ENCODE measurements around the gene MRPL18.
"Not testable (repeated sequence)": the region's sequence is repeated elsewhere in the genome, so short reads cannot be mapped to it uniquely, and the experiment has no call there.

The MRPL18 gene

GRCh38 chr6:159777240-159777904 is 12.9 kb upstream of the MRPL18 start:
- DNase-seq: no peak

DNA sequence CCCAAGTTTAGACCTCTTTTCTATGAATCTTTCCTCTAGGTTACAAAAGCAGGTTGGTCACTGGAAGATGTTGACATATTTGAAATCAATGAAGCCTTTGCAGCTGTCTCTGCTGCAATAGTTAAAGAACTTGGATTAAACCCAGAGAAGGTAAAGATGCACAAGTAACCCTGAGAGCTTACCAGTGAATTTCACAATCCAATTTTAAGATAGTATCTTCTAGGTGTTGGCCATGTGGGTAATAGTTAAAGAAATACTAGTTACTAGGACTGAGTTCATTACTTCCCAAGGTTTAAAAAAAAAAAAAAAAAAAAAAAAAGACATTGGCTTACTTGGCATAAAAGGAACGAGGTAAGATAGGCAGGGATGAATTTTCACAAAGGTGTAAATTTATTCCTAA is 12.1 kb upstream of the MRPL18 start:
- no peak for DNase-seq

DNA sequence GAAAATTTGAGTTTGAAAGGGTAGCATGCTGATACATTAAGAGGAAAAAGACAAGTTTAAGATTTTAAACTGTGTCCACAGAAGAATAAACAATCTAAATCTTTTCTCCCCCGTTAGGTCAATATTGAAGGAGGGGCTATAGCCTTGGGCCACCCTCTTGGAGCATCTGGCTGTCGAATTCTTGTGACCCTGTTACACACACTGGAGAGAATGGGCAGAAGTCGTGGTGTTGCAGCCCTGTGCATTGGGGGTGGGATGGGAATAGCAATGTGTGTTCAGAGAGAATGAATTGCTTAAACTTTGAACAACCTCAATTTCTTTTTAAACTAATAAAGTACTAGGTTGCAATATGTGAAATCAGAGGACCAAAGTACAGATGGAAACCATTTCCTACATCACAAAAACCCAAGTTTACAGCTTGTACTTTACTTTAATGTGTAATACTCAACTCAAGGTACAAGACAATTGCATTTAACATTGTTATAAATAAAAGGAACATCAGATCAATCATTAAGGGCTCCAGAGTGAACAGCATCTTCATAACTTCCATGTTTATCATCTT is 11.6 kb upstream of the MRPL18 start:
- no peak for DNase-seq

DNA sequence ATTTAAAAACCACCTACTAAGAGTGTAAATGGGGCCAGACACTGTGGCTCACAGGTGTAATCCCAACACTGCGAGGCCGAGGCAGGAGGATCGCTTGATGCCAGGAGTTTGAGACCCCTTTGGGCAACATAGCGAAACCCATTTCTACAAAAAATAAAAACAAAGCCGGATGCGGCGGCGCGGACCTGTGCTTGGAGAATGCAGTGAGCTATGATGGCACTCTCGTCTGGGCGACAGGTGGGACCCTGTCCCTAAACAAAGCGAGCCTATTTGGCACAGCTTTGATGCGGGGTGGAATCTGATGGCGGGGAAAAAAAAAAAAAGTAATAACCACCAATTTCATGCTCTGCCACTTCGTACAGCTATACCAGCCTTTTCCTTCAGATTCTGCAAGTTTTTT is 2.0 kb upstream of the MRPL18 start:
- no peak for DNase-seq

DNA sequence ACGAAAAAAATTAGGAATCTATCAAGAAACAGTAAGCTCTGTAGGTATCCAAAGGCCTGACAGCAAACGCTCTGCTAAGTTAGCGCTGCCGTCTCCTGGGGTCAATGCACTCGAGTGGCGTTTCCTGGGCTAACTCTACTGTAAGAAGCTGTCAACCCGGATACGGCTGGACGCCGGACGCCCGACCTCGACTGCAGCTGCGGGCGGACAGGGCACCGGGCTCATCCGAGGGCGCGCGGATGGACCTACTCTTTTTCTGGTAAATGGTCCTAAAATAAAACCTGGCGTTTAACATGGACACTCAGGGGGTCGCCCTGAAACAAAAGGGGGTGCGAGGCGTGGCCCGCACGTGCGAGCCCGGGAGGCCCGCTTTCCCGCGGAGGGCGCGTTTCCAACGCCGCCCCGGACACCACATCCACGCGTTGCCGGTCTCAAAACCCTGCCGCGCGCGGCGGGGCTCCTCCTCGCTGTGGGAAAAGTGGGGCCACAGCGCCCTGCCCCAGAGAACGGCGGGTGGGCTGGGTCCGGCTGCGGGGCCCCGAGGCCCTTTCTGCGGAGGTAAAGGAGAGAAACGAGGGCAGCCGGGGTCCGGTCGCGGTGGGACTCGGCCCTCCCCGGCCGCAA is 1.4 kb upstream of the MRPL18 start:
- DNase-seq: no peak

- DNase-seq: peak; percentile 99
These were observed 704 bp upstream of the MRPL18 start, which contains the start of gene TCP1 for GRCh38 chr6:159789377-159790148. Gene TCP1 (minus strand): TSS chr6:159789602. CDS start chr6:159789468, 134 bp downstream.

DNA sequence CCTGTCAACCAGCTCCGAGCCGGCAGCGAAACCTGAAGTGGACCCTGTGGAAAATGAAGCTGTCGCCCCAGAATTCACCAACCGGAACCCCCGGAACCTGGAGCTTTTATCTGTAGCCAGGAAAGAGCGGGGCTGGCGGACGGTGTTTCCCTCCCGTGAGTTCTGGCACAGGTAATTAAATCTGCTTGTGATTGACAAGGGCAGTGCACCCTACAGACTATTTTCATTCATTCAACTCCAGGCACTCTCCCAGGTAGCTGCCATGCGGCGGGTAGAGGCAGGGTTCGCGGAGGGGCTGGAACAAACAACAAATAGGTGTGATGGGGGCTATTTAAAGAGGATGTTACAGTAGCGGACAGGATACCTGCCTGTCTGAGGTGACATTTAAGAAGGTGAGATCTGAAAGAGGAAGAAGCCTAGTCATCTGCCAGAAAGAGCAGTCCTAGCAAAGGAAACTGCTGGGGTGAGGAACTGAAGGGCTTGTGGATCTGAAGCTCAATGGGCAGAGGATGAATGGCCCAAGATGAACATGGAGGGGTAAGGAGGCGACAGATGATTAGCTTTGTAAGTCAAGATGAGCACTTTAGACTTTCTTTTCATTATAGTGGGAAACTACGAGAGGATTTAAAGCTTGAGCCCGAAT is 810 bp downstream of the MRPL18 start:
- no peak for DNase-seq

GRCh38 chr6:159794976-159795375 is 4.7 kb downstream of the MRPL18 start:
- DNase-seq: not testable (repeated sequence)

GRCh38 chr6:159797554-159797953 is 7.3 kb downstream of the MRPL18 start:
- no peak for DNase-seq

DNA sequence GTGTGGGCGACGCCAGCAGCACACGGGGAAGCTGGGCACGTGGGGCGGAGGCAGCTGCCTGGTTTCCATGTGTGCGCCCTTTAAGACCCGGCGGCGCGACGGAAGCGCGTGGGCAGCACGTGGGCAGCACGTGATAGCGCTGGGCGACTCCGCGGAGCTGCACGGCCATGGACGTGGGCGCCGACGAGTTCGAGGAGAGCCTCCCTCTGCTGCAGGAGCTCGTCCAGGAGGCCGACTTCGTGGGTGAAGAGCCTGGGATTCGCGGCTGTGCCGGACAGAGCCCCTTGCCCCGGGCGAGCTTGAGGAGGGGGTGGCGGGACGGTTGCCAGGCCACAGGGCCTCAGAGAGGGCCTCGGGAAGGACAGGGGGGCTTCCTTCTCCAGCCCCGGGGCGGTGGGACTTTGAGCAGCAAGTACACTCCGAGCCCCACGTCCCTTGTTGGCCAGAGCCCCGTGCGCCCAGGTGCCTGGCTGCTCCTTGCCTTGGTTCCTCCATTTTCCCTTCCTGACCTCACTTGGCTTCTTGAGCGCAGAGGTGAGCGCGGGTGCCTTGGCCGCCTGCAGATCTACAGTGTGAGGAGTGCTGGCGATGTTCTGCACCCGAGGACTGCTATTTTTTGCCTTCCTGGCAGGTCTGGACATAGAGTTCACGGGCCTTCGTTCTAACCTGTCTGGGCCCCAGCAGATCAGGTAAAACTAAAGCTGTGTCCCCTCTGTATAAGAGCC is 10.0 kb downstream of the MRPL18 start, which contains the start of gene PNLDC1:
PNLDC1 (plus strand) TSS at position 136 of the 725 bp plus-strand sequence; CDS start at position 168, 32 bp downstream.
- no peak for DNase-seq

DNA sequence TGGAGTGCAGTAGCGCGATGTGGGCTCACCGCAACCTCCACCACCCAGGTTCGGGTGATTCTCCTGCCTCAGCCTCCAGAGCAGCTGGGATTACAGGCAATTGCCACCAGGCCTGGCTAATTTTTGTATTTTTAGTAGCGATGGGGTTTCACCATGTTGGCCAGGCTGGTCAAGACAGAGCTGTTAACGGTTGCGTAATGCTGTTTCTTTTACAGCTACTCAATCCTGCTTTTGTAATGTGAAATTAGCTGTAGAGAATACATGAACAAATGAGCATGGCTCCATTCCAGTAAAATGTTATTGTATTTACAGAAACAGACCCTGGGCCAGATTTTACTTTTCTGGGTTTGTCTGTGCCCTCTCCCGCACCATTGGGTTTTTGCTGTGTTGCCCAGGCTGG is 11.7 kb downstream of the MRPL18 start:
- DNase-seq: no peak

- no peak for DNase-seq
These were observed 14.2 kb downstream of the MRPL18 start for GRCh38 chr6:159804504-159804903.

DNA sequence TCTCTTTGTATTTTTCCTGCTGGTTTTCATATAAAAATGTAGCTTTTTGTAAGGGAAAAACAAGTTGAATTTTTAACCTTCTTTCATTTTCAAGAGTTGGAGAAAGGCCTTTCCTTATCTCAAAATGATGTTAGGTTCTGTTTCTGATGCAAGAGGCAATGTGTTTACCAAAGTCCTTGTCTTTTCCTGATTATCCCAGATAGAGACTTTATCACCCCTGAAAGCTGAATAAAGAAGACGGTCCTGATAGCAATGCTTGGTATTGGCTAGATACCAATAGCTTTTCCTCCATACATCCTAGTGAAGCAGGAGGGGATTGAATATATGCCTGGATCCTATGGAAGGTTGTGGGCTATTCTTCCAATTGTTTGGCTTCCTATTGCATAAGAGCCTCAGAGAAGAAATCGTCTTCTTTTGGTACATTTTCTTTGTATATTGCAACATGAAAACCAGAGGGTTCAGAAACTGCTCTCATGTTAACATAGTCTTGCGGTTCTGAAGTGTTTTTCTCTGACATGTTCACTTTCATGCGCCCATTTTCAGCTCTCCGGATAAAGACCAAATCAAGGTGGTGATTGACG is 15.3 kb downstream of the MRPL18 start:
- no peak for DNase-seq

DNA sequence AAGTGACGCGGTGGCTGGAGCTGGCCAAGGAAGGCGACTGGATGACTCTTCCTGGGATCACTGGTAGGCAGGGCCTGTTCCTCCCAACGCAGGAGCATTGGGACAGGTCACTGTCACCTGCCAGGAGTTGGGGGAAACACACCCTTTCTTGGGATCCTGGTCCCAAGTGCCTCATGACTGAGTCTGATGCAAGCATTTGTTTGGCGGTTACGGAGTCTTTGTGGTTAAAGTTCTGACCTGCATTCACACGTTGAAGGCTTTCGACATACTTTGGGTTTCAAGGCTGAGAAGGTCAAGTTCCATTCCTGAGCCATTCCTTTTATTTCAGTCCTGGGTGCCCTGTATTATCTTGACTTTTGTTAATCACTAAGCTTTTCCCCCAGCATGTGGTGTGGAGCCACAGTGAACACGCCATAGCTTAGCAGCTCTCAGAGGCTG is 15.8 kb downstream of the MRPL18 start:
- peak; percentile 48 for DNase-seq

GRCh38 chr6:159807150-159807858 is 17.0 kb downstream of the MRPL18 start:
- DNase-seq: peak; percentile 61

DNA sequence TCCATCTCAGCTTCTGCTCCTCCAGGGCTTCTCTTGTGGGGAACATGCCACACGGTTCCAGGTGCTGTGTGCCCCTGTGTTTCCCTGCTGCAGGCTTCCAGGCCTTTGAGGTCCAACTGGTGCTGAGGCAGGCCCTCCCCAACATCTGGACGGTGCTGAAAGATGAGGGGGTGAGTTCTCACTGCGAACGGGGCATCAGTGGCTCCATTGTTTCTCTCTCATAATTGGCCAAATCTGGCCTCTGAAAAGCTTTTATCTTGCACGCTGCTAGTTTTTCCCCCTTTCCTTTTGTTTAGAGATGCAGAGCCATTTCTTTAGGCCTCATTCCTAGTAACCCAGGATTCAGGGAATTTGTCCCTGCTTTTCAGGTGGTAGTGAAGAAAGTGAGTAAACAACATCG is 18.4 kb downstream of the MRPL18 start:
- no peak for DNase-seq

DNA sequence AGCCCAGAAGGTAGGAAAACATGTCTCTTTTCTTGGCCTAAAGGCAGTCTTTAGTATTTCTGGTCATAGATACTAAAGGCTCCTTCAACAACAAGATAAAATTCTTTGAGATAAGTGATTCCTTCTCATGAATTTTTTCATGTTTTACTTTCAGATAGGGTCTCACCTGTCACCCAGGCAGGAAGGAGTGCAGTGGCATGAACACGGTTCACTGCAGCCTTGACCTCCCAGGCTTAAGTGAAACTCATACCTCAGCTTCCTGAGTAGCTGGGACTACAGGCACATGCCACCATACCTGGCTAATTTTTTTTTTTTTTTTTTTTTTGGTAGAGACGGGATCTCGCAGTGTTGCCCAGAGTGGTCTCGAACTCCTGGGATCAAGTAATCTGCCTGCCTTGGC is 18.9 kb downstream of the MRPL18 start:
- DNase-seq: no peak

GRCh38 chr6:159813781-159814180 is 23.5 kb downstream of the MRPL18 start:
- no peak for DNase-seq

DNA sequence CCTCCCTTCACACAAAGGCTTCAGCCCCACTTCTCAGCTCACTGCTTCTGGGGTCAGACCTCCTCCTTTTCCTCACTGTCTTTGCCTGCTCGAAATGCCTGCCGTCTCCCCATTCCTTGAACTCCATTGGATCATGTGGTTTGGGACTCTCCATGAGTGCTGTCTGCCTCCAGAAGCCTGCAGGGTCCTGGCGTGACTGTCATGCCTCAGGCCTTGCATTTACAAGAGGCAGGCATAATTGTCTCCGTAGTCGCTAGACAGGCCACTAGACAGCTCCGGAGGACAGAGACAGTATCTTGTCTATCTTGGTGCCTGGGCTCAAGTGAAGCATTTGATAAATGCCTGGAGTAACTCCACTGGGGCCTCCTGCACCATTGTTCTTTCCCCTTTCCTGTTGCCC is 25.1 kb downstream of the MRPL18 start:
- DNase-seq: no peak

DNA sequence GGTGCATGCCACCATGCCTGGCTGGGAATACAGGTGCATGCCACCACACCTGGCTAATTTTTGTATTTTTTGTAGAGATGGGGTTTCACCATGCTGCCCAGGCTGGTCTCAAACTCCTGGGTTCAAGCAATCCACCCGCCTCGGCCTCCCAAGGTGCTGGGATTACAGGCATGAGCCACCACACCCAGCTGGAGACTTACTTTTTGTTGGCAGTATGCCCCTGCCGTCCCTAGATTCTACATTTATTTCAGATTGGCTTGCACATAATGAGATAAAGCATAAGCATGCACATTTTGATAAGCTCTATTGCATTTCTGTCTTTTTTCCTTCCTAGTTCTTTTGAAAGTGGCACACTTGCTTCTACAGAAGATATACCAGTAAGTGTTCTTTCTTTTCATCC is 26.5 kb downstream of the MRPL18 start:
- DNase-seq: not testable (repeated sequence)
